ENCODE data around the gene EIF2A. TPM values are rescaled to one million over a fixed set of nuclear protein-coding genes. Genes with fewer than 3 reads are reported as not detected.

Gene EIF2A
- total and polyA plus RNA-seq, 9 of the 15 experiments (the other 6 are each of a cell fraction or from before 2014, with no cell fraction given): 106 to 192 (median 168) TPM

DNA sequence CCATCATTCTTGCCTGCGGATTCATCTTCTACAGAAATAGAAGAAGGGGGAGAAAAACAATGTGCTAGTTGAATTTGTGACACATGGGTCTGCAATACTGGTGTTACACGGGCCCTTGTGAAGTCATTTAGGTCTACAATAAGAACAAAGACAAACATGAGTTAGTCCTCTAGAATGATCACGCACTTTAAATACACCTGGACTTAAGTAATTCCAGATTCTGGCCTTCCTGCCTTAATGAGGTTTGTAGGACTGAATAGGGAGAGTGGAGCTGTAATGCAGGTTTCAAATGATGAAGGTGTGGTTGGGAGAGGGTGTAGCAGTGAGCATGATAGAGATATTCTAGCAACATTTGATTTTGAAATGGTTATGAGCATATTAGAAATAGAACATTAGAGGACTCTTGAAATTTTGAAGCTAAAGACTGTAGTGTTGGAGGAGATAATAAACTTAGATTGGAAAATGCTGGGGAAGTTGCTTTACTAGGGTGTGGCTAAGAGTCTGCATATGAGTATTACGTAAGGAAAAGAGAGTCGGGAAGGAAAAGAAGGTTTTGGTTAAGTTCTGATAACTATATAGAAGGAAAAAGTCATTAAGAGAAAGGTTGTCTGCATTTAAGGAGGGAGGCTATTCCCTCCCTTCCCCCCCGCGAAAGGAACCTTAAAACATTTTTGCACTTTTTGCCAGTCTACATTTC, 606 bp downstream of the EIF2A start (continued):
- TF ChIP-seq, protein P1, sequence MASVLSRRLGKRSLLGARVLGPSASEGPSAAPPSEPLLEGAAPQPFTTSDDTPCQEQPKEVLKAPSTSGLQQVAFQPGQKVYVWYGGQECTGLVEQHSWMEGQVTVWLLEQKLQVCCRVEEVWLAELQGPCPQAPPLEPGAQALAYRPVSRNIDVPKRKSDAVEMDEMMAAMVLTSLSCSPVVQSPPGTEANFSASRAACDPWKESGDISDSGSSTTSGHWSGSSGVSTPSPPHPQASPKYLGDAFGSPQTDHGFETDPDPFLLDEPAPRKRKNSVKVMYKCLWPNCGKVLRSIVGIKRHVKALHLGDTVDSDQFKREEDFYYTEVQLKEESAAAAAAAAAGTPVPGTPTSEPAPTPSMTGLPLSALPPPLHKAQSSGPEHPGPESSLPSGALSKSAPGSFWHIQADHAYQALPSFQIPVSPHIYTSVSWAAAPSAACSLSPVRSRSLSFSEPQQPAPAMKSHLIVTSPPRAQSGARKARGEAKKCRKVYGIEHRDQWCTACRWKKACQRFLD (CRISPR knock-in tag; IDR thresholded peaks at IDR 0.05): 0 out of 2 replicates have a peak, but pooled peaks have one; percentile 10
- TF ChIP-seq ELF2 (CRISPR knock-in tag; IDR thresholded peaks at IDR 0.05): no peak
- no peak for TF ChIP-seq ATF1 (CRISPR knock-in tag; IDR thresholded peaks at IDR 0.05)
- no peak for TF ChIP-seq ATF1 (tag; IDR thresholded peaks at IDR 0.05)
- no peak for TF ChIP-seq ZNF408 (CRISPR knock-in tag; IDR thresholded peaks at IDR 0.05; ENCODE audit: low read depth)
- TF ChIP-seq, protein P2, sequence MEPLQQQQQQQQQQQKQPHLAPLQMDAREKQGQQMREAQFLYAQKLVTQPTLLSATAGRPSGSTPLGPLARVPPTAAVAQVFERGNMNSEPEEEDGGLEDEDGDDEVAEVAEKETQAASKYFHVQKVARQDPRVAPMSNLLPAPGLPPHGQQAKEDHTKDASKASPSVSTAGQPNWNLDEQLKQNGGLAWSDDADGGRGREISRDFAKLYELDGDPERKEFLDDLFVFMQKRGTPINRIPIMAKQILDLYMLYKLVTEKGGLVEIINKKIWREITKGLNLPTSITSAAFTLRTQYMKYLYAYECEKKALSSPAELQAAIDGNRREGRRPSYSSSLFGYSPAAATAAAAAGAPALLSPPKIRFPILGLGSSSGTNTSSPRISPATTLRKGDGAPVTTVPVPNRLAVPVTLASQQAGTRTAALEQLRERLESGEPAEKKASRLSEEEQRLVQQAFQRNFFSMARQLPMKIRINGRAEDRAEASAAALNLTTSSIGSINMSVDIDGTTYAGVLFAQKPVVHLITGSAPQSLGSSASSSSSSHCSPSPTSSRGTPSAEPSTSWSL (CRISPR knock-in tag; IDR thresholded peaks at IDR 0.05; ENCODE audit: borderline replicate concordance): no peak
- no peak for TF ChIP-seq GABPB2 (CRISPR knock-in tag; conservative IDR thresholded peaks at IDR 0.05)
